CD8-positive, alpha-beta memory T cell (primary cell): ENCODE data around the gene KIF13A. TPM values are rescaled to one million over a fixed set of nuclear protein-coding genes. Genes with fewer than 3 reads are reported as not detected.

ENCODE experiments used
- CTCF ChIA-PET: fragments of 350-600 bp; sonication (Branson Sonifier 250); formaldehyde crosslinking; loops from one replicate; lab custom pipeline; 2021; ENCODE audit warnings: antibody characterized with exemption; lab: Charles Lee
- POLR2A ChIA-PET: fragments of 350-600 bp; sonication (Branson Sonifier 250); formaldehyde crosslinking; loops from one replicate; lab custom pipeline; 2021; ENCODE audit warnings: antibody characterized with exemption; lab: Charles Lee
- DNase-seq, 5 donors: peaks; one replicate each; pipeline versions ENCODE4 v3.0.0 to v3.0.0-alpha.2; 2020 to 2022; ENCODE audit warnings: mixed read lengths in 1 of 5
- H3K27ac ChIP-seq: one replicate; pipeline ENCODE4 v1.7.0; 2013; ENCODE audit warnings: low read depth, mild to moderate bottlenecking, low read length, moderate library complexity
- H3K27me3 ChIP-seq: 2 replicates; pipeline ENCODE4 v1.7.0; 2013; ENCODE audit warnings: low read length, mild to moderate bottlenecking; ENCODE audit not compliant: insufficient read depth, poor library complexity, severe bottlenecking
- H3K36me3 ChIP-seq: 2 replicates; pipeline ENCODE4 v1.7.0; 2013; ENCODE audit warnings: mild to moderate bottlenecking, low read length, moderate library complexity; ENCODE audit not compliant: insufficient read depth
- H3K4me1 ChIP-seq: 2 replicates; pipeline ENCODE4 v1.7.0; 2013; ENCODE audit warnings: mild to moderate bottlenecking, low read length, moderate library complexity; ENCODE audit not compliant: insufficient read depth
- H3K4me3 ChIP-seq: 2 replicates; pipeline ENCODE4 v1.7.0; 2013; ENCODE audit warnings: mild to moderate bottlenecking, low read length
- H3K9me3 ChIP-seq: 2 replicates; pipeline ENCODE4 v1.7.0; 2013; ENCODE audit warnings: mild to moderate bottlenecking, low read length
- H3K27ac Mint-ChIP-seq, 8 donors: one replicate each; pipeline ENCODE4 v1.8.0; 2020 to 2021; ENCODE audit warnings: mixed read lengths in 8 of 8, mild to moderate bottlenecking in 6 of 8, inconsistent platforms in 3 of 8, moderate library complexity in 3 of 8
- H3K27me3 Mint-ChIP-seq, 2 donors: one replicate each; pipeline ENCODE4 v1.8.0; 2020 to 2021; ENCODE audit warnings: mixed read lengths in 2 of 2, mild to moderate bottlenecking in 1 of 2, moderate library complexity in 1 of 2
- H3K36me3 Mint-ChIP-seq, 3 donors: one replicate each; pipeline ENCODE4 v1.8.0; 2020 to 2021; ENCODE audit warnings: mixed read lengths in 3 of 3, inconsistent platforms in 1 of 3, mild to moderate bottlenecking in 1 of 3
- H3K4me1 Mint-ChIP-seq, 3 donors: one replicate each; pipeline ENCODE4 v1.8.0; 2020 to 2021; ENCODE audit warnings: mixed read lengths in 3 of 3, inconsistent platforms in 1 of 3, mild to moderate bottlenecking in 1 of 3
- H3K4me3 Mint-ChIP-seq, 7 donors: one replicate each; pipeline ENCODE4 v1.8.0; 2020 to 2021; ENCODE audit warnings: mixed read lengths in 7 of 7, mild to moderate bottlenecking in 6 of 7, moderate library complexity in 4 of 7, inconsistent platforms in 2 of 7
- H3K9me3 Mint-ChIP-seq, 5 donors: one replicate each; pipeline ENCODE4 v1.8.0; 2020 to 2022; ENCODE audit warnings: mixed read lengths in 5 of 5, mild to moderate bottlenecking in 3 of 5, moderate library complexity in 2 of 5, inconsistent platforms in 1 of 5
- polyA plus RNA-seq: library from polyadenylated mRNA; unstranded; fragments of 300-500 nt; fragmentation: Illumina TruSeq; gene quantifications from one replicate; pipeline ENCODE4 v1.2.3, GENCODE V29; 2021
- total RNA-seq, 2 experiments: library from RNA; stranded (reverse); gene quantifications; one replicate each; pipeline ENCODE4 v1.2.3, GENCODE V29; 2021

The KIF13A gene
- total and polyA plus RNA-seq, 3 experiments from 2014 or later = 0.12 to 0.60 (median 0.18) TPM

DNA sequence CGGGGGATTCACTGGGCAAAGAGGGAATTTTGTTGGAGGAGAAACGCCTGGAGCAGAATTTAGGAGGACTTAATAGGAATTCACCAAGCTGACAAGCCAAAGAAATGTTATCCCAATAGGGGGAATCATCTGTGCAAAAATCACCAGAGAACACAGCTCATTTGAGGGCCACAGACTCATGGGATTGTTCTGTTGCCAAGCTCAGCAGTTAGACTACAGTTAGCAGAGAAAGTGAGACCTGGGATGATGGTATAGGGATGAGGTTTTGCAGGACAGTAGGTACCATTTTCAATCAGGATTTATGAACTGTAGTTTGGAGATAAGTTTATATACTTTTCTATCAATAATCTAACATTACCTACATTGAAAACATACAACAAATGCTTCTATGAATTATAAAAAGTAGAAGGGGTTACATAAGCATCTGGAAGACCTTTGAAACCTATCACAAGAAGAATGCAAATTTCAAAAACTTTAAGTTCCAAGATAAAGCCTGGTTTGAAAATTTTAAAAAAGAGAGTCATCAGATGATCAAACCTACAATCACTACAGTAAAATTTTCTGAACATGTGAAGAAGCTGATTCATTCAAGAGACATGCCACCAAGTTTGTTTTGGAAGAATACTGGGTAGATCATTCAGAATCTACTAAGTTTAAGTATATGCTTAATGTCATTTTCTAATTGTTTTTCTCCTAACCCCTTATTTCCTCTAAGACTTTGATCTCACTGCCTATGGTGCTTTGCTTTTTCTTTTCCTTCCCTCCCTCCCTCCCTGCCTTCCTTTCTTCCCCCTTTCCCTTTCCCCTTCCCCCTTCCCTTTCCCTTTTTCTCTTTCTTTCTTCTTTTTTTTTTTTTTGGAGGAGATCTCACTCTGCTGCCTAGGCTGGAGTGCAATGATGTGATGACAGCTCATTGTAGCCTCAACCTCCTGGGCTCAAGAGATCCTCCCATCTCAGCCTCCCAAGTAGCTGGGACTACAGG lies 81.5 kb downstream of the KIF13A start:
- Mint-ChIP-seq H3K9me3 (no peaks in the 10 kb centered on the region), H3K4me3 (no peak overlapping the region), H3K4me1 (no peaks in the 10 kb centered on the region), H3K27ac (no peak overlapping the region), H3K27me3 (peaks cover 0 to 26% of the 10 kb centered on the region in 2 donors), H3K36me3 (no peaks in the 10 kb centered on the region)
- no peak for DNase-seq
- ChIA-PET CTCF (no interaction called here), POLR2A (no interaction called here)
- H3K27me3 ChIP-seq = no peaks in the 10 kb centered on the region
- H3K27ac ChIP-seq = no peak overlapping the region
- no peak overlapping the region for H3K4me3 ChIP-seq
- H3K4me1 ChIP-seq = no peaks in the 10 kb centered on the region
- no peaks in the 10 kb centered on the region for H3K36me3 ChIP-seq
- H3K9me3 ChIP-seq = no peaks in the 10 kb centered on the region

DNA sequence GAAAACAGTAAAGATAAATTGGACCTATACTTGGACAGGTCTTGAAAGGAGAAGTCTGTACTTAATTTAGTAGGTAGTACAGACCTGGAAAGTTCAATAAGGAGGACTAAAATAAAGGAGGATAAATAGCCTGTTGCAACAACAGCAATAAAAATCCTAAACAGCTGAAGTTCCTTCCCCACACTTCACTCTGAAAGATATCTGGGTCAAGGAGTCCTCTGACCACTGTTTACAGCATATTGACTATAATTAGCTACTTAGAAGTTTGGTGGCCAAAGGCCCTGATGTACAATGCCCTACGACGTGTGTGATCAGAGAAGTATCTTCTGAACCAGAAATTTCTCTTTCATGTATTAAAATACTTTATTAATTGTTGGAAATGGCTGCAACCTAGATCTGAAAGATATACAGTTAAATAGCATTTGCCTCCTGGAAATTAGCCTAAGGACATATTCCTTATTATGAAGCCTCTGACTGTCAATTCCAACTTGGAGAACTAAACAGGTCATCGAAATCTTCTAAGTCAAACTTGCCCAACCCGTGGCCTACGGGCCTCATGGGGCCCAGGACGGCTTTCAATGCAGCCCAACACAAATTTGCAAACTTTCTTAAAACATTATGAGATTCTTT lies 82.8 kb downstream of the KIF13A start:
- Mint-ChIP-seq H3K36me3 (no peaks in the 10 kb centered on the region), H3K9me3 (no peaks in the 10 kb centered on the region), H3K27me3 (peaks cover 0 to 35% of the 10 kb centered on the region in 2 donors), H3K4me3 (no peak overlapping the region), H3K4me1 (no peaks in the 10 kb centered on the region), H3K27ac (no peak overlapping the region)
- Histone ChIP-seq H3K27ac (no peak overlapping the region), H3K27me3 (no peaks in the 10 kb centered on the region), H3K36me3 (no peaks in the 10 kb centered on the region), H3K9me3 (no peaks in the 10 kb centered on the region), H3K4me3 (no peak overlapping the region), H3K4me1 (no peaks in the 10 kb centered on the region)
- DNase-seq = no peak
- ChIA-PET CTCF (no interaction called here), POLR2A (no interaction called here)

DNA sequence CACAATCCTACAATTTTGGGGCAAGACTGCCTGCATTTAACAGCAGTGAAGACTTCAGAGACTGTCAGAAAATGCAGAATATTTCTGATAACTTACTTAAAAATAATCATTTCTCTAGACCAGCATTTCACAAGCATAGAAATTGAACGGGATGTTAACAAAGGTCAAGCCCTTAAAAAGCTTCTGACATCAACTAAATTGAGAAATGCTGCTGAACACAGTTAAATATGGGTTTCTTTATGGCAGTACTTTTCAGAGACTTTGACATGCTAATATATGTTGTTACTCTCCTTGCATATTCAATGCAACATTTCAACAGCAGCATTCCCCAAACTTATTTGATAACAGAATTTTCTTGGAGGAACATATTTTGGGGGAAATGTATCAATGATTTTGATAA lies 84.5 kb downstream of the KIF13A start:
- H3K36me3 ChIP-seq = no peaks in the 10 kb centered on the region
- H3K27me3 Mint-ChIP-seq = peaks cover 0 to 37% of the 10 kb centered on the region in 2 donors
- no peak overlapping the region for H3K27ac ChIP-seq
- H3K4me3 ChIP-seq = no peak overlapping the region
- no peak overlapping the region for H3K27ac Mint-ChIP-seq
- no peaks in the 10 kb centered on the region for H3K4me1 Mint-ChIP-seq
- H3K27me3 ChIP-seq = peaks cover 2% of the 10 kb centered on the region
- H3K9me3 ChIP-seq = no peaks in the 10 kb centered on the region
- ChIA-PET CTCF (no interaction called here), POLR2A (no interaction called here)
- no peaks in the 10 kb centered on the region for H3K9me3 Mint-ChIP-seq
- no peaks in the 10 kb centered on the region for H3K36me3 Mint-ChIP-seq
- H3K4me3 Mint-ChIP-seq = no peak overlapping the region
- DNase-seq = no peak
- no peaks in the 10 kb centered on the region for H3K4me1 ChIP-seq

DNA sequence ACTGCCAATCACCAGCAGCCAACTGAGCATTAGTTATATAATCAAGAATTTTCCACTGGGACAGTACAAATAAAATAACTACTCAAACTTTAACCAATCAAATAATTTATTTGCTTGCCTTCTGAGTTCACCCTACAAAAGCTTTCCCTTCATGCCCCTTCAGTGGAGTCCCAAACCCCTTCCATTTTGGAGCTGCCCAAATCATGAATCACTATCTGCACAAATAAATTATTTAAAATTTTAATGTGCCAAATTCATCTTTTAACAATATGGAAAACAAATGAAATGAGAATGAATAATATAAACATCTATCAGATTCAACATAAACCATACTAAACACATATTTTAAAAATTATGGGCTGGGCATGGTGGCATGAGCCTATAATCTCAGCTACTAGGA lies 85.9 kb downstream of the KIF13A start:
- Histone ChIP-seq H3K4me1 (no peaks in the 10 kb centered on the region), H3K36me3 (no peaks in the 10 kb centered on the region), H3K27me3 (peaks cover 4% of the 10 kb centered on the region), H3K9me3 (no peaks in the 10 kb centered on the region), H3K4me3 (no peak overlapping the region), H3K27ac (no peak overlapping the region)
- Mint-ChIP-seq H3K27ac (no peak overlapping the region), H3K4me3 (no peak overlapping the region), H3K4me1 (no peaks in the 10 kb centered on the region), H3K9me3 (peaks cover 0 to 7% (median 3%) of the 10 kb centered on the region in 5 donors), H3K36me3 (peaks cover 0 to under 1% (median 0%) of the 10 kb centered on the region in 3 donors), H3K27me3 (peaks cover 0 to 30% of the 10 kb centered on the region in 2 donors)
- ChIA-PET CTCF (no interaction called here), POLR2A (no interaction called here)
- DNase-seq = no peak

DNA sequence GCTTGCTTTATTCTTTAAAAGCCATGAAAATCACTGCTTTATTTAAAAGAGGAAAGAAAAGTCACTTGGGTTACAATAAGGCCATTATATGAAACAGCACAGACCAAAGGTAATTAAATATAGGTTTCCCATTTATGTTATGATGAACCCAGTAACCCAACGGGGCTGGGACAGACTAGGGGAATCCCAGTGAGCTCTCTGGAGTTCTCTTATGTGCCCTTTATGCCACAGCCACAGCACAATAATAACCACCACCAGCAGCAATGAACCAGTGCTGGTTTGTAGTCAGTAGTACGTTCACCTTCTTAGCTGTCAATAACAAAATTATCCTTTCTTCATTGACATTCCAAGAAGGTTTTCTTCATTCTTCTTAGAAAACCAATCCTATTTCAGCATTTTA lies 87.4 kb downstream of the KIF13A start:
- no peaks in the 10 kb centered on the region for H3K9me3 ChIP-seq
- Mint-ChIP-seq H3K27ac (no peak overlapping the region), H3K4me3 (no peak overlapping the region)

DNA sequence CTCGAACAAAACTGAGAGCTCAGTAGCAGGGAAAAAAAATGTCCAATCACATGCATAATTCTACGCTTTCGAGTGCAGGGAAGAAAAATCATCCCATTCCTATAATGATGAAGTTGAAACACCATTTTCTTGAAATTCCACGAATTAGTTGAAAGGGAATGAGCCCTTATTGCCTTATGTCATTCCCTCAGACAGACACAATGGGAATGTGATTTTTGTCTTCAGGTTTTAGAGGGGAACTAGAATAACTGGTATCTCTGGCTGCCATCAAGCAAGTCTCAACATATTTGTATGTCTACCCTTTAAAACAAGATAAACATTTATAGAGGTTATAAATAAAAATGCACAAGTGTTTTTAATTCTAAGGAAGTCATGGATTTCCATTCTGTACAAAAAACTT lies 87.9 kb downstream of the KIF13A start:
- peaks cover 0 to 6% (median 0%) of the 10 kb centered on the region in 3 donors for H3K36me3 Mint-ChIP-seq
- no peak for DNase-seq
- CTCF ChIA-PET = no interaction called here

More for the DNA sequence above, 87.4 kb downstream of the KIF13A start:
- H3K36me3 Mint-ChIP-seq = peaks cover 0 to 6% (median 0%) of the 10 kb centered on the region in 3 donors
- Histone ChIP-seq H3K27me3 (peaks cover 4% of the 10 kb centered on the region), H3K4me3 (no peak overlapping the region), H3K4me1 (no peaks in the 10 kb centered on the region), H3K36me3 (no peaks in the 10 kb centered on the region), H3K27ac (no peak overlapping the region)
- H3K4me1 Mint-ChIP-seq = no peaks in the 10 kb centered on the region
- DNase-seq = no peak
- ChIA-PET POLR2A (no interaction called here), CTCF (no interaction called here)
- peaks cover 0 to 27% of the 10 kb centered on the region in 2 donors for H3K27me3 Mint-ChIP-seq
- peaks cover 8 to 20% (median 16%) of the 10 kb centered on the region in 5 donors for H3K9me3 Mint-ChIP-seq

DNA sequence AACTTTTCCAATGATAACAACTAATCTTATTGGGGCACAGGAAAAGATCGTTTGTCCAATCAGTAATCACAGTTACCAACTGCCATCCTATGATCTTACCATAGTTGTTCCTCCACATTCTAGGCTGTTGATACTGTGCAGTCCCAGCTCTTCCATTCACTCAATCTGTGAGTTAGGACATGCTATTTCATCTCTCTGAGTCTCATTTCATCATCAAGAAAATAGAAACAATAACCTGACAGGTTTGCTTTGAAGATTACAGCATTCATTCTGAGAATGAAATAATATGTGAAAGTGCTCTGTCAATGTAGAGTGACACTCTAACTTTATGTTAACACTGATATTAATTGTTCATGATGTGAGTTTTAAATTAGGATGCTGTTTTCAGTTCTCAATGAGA lies 89.8 kb downstream of the KIF13A start:
- peaks cover 0 to 20% of the 10 kb centered on the region in 2 donors for H3K27me3 Mint-ChIP-seq
- no peak overlapping the region for H3K27ac Mint-ChIP-seq
- no peak for DNase-seq
- H3K9me3 ChIP-seq = peaks cover 6% of the 10 kb centered on the region
- no peaks in the 10 kb centered on the region for H3K4me1 ChIP-seq
- no peaks in the 10 kb centered on the region for H3K4me1 Mint-ChIP-seq
- CTCF ChIA-PET = no interaction called here
- H3K4me3 ChIP-seq = no peak overlapping the region
- H3K27me3 ChIP-seq = peaks cover 4% of the 10 kb centered on the region
- POLR2A ChIA-PET = no interaction called here
- no peak overlapping the region for H3K27ac ChIP-seq
- H3K36me3 ChIP-seq = no peaks in the 10 kb centered on the region
- peaks cover 8 to 27% (median 21%) of the 10 kb centered on the region in 5 donors for H3K9me3 Mint-ChIP-seq
- H3K36me3 Mint-ChIP-seq = peaks cover 0 to 6% (median 0%) of the 10 kb centered on the region in 3 donors
- no peak overlapping the region for H3K4me3 Mint-ChIP-seq

More for the DNA sequence above, 87.9 kb downstream of the KIF13A start:
- no peak overlapping the region for H3K27ac ChIP-seq
- H3K9me3 Mint-ChIP-seq = peaks cover 8 to 25% (median 19%) of the 10 kb centered on the region in 5 donors
- no peak overlapping the region for H3K27ac Mint-ChIP-seq
- peaks cover 0 to 27% of the 10 kb centered on the region in 2 donors for H3K27me3 Mint-ChIP-seq
- H3K4me1 ChIP-seq = no peaks in the 10 kb centered on the region
- no peak overlapping the region for H3K4me3 ChIP-seq
- no peaks in the 10 kb centered on the region for H3K4me1 Mint-ChIP-seq
- peaks cover 5% of the 10 kb centered on the region for H3K9me3 ChIP-seq
- H3K27me3 ChIP-seq = peaks cover 4% of the 10 kb centered on the region
- no peak overlapping the region for H3K4me3 Mint-ChIP-seq
- H3K36me3 ChIP-seq = no peaks in the 10 kb centered on the region
- POLR2A ChIA-PET = no interaction called here

DNA sequence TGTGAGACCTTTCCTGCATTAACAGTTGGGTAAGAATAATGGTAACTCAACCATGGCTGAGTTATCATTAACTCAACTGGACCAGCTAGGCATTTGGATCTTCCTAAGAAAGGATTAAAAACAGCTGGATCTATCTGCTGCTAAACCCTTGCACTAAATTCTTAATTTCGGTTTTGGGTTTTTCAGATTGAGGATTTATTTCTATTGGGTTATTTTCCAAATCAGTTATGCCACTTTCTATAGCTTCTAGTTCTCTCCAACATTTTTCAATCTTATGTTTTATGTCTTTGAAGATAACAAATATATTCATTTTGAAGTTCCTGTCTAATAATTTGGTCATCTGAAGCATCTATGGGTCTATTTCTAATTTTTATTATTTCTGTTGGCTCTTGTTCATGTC lies 92.5 kb downstream of the KIF13A start:
- Histone ChIP-seq H3K9me3 (peaks cover 6% of the 10 kb centered on the region), H3K27me3 (peaks cover 4% of the 10 kb centered on the region), H3K36me3 (no peaks in the 10 kb centered on the region), H3K4me1 (no peaks in the 10 kb centered on the region), H3K27ac (no peak overlapping the region), H3K4me3 (no peak overlapping the region)
- peaks cover 8 to 27% (median 21%) of the 10 kb centered on the region in 5 donors for H3K9me3 Mint-ChIP-seq
- ChIA-PET POLR2A (no interaction called here), CTCF (no interaction called here)
- H3K27ac Mint-ChIP-seq = no peak overlapping the region
- peaks cover 0 to 9% of the 10 kb centered on the region in 2 donors for H3K27me3 Mint-ChIP-seq
- no peak overlapping the region for H3K4me3 Mint-ChIP-seq
- no peaks in the 10 kb centered on the region for H3K4me1 Mint-ChIP-seq
- no peak for DNase-seq
- peaks cover 0 to 6% (median 0%) of the 10 kb centered on the region in 3 donors for H3K36me3 Mint-ChIP-seq
